ENCODE data around the gene ADTRP.

DNA sequence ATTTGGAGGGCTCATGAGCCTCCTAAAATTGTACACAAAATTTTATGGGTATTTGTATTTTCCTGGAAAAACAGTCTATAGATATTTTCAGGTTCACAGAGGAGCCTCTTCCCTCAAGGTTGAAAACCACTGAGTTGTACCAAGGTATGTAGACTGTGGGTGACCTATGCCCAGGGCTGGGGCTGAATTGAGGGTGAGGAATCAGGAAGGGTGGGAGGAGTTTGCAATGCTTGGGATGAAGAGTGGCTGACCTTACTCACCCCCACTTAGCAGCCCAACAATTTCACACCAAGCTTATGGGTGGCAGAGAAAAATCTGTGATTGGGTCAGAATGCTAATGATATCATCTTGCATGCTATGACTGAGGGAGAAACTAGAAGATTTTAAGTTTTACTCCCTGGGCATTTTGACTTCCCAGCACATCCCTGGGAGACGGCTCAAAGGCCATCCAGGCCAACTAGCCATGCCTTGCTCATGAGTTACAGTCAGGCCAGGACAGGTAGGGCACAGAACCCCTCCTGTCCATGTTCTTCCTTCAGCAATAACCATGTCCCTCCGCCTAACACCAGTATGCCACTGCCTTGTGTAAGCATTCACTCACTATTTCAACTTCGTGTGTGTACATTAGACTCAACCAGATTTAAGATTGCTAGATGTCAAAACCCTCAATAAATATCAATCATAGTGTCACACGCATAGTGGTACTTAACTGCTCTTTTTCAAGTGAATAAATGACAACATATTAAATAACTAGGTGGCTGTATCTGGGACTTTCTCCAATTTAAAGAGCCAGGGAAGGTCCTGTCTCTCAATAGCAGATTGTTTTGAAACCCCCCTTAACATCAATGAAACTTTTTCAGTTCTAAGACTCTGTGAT lies 16.6 kb downstream of the ADTRP start:
- TF ChIP-seq POLR2A (IDR thresholded peaks at IDR 0.05; ENCODE audit: low read depth) (no peak), EP300 (IDR thresholded peaks at IDR 0.05) (no peak), POLR2AphosphoS5 (IDR thresholded peaks at IDR 0.05) (no peak)
- TF ChIP-seq, protein P1, sequence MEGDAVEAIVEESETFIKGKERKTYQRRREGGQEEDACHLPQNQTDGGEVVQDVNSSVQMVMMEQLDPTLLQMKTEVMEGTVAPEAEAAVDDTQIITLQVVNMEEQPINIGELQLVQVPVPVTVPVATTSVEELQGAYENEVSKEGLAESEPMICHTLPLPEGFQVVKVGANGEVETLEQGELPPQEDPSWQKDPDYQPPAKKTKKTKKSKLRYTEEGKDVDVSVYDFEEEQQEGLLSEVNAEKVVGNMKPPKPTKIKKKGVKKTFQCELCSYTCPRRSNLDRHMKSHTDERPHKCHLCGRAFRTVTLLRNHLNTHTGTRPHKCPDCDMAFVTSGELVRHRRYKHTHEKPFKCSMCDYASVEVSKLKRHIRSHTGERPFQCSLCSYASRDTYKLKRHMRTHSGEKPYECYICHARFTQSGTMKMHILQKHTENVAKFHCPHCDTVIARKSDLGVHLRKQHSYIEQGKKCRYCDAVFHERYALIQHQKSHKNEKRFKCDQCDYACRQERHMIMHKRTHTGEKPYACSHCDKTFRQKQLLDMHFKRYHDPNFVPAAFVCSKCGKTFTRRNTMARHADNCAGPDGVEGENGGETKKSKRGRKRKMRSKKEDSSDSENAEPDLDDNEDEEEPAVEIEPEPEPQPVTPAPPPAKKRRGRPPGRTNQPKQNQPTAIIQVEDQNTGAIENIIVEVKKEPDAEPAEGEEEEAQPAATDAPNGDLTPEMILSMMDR (IDR thresholded peaks at IDR 0.05): no peak

All from esophagus muscularis mucosa (tissue), 4 donors.